GM19463 (cell line): Measurements from ENCODE around the gene NCAN.
"Not testable (repeated sequence)": the region's sequence is repeated elsewhere in the genome, so short reads cannot be mapped to it uniquely, and the experiment has no call there.

ENCODE experiments used
- ATAC-seq: cut with Tn5 transposase; IDR thresholded peaks from one replicate; pipeline ENCODE4 v1.9.1; 2021; ENCODE audit warnings: mild to moderate bottlenecking, moderate library complexity; ENCODE audit not compliant: unreplicated experiment

Gene NCAN

DNA sequence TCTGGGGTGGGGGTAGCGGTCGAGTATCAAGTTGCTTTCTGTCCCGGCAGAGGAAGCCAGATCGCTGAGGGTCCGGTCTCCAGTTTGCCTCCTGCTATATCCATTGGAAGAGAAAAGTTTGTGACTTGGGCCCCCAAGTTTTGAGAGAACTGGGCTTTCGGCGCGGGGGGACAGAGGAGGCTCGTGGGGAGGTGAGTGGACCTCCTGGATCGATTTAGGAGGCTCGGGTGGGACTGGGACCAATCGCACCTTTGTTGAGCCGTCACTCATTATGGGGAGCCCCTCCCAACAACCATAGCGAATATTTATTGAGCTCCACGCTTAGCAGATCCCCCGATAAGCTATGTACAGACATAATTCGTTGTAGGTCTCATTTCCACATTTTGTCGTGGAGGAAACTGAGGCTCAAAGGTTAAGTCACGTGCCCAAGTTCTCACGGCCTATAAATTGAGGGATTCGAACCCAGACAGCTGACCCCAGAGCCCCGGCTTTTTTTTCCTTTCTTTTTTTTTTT lies 18.8 kb upstream of the NCAN start:
- ATAC-seq, result no peak

DNA sequence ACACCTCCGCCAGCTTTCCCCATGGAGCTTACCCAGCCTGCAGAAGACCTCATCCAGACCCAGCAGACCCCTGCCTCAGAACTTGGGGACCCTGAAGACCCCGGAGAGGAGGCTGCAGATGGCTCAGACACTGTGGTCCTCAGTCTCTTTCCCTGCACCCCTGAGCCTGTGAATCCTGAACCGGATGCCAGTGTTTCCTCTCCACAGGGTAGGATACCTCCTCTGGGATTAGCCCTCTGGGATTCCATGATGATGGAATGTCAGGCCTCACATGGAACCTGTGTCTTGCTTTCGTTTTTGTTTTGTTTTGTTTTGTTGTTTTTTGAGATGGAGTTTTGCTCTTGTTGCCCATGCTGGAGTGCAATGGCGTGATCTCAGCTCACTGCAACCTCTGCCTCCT lies 17.8 kb upstream of the NCAN start:
- ATAC-seq, result no peak

DNA sequence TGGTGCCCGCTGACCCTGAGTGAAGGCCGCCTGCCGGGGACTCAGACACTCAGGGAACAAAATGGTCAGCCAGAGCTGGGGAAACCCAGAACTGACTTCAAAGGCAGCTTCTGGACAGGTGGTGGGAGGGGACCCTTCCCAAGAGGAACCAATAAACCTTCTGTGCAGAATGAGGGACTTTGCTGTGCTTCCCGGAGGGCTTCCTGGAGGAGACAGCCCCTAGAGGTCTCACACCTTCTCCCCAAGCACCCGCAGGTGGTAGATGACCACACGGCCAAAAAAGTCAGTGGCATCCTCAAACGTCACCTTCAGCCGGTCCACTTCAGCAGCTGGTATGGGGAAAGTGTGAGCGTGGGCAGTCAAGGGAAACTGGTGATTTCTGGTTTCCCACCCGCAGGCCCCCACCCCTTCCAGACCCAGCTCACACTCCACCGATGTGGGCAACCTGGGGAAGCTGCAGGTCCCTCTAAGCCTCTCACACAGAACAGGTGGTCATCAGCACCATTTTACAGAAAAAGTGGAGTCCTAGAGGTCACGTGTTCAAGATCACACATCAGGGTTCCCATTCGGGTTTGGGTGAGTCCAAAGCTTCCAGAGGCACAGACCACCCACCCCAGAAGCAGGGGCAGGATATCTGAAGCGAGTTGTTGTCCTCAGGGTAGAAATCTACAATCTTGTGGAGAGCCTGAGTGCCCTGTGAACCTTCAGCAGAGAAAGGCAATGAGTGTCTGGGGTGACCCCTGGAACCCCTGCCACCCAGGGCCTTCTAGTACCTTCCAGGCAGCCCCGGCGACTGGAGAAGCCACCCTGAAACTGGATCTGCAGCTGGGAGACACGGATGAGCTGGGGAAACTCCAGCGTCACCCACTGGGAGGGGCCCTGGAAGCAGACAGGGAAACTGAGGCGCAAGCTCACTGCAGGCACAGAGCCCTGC lies 9.8 kb upstream of the NCAN start:
- no peak for ATAC-seq

DNA sequence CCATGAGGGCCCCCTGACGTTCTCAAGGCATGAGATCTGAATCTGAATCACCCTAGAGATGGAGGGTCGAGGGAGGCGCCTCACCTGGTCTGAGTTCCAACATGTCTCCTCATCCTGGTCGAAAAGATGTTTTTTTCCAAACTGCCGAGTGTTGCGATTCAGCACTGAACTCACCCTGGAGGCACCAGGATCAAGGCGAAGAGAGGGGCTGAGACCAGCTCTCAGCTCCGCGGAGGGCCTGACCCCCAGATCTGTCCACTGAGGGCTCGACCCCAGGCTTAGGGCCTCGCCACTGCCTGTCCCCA lies 9.1 kb upstream of the NCAN start:
- ATAC-seq, result no peak

DNA sequence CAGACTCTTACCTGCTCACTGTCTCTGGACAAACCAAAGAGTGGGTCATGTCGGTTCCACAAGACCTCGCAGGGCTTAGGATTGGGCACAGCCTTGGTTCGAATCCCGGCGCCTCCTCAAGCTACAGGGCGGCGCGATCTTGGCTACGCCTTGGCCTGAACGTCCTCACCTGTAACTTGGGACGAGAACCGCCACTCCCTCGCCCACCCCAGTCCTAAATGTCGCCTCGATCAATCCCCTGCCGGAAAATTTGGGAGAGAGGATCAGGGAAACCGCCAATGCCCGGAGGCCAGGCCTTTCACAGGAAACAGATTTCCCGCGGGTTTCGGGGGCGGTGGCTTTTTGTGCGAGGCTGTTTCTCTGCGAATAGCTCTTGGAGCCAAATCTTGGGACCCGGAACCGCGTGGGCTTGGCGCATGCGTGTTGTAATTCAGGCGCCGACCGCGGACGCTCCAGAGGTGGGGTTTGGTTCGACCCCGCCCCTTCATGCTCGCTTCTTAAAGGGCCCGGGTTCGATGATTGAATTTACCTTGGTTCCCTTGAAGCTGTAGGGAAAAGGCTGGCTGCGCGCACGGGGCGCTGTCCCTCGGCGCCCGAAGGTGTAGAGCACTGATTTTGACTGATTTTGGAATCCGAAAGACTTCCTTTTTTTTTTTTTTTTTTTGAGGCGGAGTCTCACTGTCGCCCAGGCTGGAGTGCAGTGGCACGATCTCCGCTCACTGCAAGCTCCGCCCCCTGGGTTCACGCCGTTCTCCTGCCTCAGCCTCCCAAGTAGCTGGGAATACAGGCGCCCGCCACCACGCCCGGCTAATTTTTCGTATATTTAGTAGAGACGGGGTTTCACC lies 8.5 kb upstream of the NCAN start, which contains the start of gene NR2C2AP:
TSS of gene NR2C2AP (minus strand) at position 403 of the 845 bp plus-strand sequence. CDS start at position 49, 354 bp downstream.
- peak; percentile 82 for ATAC-seq

DNA sequence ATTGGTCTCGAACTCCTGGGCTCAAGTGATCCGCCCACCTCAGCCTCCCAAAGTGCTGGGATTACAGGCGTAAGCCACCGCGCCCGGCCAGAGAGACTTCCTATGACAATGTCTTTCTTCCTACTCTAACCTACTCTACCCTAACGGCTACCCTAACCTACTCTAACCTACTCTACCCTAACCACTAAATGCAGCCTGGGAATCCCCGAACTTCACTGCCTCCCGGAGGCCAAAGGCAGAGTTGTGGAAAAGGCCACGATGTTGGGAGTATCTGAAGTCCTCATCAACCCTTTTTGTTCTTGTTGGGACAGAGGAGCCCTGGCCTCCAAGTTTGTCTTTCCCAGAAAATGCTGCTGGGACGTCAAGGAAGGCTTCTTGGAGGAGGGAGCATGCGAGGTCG lies 7.6 kb upstream of the NCAN start:
- no peak for ATAC-seq

DNA sequence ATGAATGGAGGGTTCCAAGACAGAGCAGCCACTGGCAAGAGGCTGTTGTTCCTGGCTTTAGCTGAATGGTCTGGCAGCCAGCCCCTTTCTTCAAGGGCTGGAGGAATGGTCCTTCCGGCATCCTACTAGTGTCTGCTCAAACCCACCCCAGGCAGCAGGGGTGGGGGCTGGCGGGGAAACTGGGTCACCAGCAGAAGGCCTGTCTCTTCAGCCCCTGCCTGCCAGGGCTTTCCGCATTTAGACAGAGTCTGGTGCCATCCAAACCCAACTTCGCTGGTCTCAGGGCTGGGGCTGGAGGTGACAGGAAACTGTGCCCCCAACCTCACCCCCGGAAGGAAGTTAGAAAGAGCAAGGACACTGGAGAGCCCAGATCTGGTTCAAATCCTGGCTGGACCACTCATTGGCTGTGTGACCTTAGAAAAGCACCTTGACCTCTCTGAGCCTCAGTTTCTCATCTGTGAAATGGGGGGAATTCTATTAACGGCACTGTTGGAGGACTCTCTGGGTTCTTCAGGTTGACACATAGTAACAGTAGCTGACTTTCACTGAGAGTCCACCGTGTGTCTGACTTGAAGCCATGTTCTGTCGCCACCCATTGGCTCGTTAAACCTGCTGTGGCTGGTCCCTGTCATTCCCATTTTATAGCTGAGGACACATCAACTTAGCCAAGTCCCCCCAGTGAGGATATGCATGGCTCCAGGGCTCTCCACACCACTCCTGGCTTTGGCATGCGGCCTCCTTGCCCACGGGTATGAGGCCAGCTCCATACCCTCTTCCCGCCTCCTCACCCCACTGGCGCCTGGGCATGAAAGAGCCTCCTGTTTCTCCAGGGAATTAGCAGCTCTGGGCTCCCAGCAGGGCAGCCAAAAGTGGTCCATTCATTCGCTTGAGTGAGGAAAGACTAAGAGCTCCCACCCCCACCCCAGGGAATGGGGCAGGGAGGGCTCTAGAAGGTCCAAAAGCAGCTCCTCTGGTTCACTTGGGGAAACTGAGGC lies 6.0 kb upstream of the NCAN start:
- no peak for ATAC-seq

DNA sequence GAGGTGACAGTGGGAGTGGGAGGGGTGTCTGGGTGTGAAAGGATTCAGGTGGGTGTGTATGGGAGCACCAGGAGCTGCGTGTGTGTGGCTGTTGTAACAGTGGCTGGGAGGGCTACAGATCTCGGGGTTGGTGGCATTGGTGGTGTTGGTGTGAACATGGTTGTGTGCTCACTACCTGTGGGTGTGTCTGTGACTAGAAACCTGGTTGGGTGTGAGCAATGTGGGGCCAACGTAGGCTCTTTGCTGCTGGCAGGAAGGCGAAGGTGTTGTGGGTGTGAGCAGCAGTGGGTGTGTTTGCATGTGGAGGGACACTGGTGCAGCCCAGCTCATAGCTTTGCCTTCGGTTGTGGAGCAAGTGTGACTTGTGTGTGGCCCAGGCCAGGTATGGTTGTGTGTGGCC lies 4.8 kb upstream of the NCAN start:
- ATAC-seq, result no peak

DNA sequence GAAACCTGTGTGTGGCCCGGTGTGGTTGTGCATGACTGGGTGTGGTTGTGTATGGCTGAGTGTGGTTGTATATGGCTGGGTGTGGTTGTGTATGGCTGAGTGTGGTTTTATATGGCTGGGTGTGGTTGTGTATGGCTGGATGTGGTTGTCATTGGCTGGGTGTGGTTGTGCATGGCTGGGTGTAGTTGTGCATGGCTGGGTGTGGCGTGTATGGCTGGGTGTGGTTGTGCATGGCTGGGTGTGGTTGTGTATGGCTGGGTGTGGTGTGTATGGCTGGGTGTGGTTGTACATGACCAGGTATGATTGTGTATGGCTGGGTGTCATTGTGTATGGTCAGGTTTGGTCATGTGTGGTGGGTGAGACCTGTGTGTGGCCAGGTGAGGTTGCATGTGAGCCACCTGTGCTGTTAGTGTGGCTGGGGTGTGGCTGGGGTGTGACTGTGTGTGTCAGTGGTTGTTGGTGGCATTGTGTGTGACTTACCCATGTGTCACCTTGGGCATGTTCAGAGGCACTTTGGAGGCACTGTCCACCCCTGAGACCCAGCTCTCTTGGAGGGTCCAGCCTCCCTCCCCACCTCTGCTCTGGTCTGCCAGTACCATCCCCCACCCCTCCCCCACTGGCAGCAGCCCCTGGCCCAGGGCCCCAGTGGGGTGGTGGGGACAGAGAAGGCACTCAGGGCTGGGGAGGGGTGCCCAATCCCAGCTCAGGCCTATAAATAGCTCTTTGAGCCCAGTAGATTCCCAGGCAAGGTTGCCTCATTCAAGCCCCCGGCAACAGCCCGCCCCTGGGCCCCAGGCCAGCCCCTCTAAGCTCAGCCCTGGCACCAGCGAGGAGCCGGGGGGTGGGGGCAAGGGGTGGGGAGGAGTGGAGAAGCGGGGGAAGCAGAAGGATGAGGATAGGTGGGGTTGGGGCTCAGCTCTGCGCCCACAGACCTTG lies 3.9 kb upstream of the NCAN start:
- no peak for ATAC-seq

DNA sequence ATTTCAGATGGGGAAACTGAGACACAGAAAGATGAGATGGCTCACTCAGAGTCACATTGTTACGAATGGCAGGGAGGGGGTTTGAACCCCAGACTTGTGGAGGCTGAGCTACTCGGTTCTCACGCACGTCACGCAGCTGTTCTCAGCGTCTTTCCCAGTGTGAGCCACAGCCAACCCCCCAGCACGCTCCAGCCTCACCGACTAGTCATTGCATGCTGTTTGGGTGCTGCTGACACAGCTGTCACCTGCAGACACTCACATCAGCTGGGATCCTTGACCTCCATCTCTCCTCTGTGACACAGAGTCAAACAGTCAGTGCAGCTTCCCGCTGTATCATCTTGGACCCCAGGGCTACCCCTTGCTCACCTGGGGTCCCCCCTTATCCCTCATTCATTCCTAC lies 2.4 kb upstream of the NCAN start:
- ATAC-seq, result no peak

DNA sequence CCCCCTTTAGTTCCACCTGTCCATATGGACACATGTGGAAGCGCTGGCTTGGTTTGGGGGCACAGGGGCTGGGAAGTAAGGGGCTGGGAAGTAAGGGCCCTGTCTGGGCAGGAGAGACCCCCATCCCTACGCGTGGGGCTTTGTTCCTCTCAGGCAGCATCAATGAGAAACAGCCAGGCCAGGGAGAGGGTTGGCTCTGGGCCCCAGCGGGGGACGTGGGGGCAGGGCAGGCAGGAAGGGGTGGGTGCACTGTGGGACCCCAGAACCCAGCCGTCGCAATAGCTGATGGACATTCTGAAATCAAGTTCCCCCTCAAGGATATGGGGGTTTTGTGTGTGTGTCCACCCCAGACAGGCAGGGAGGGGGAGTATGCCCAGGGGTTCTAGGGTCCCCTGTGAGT lies 1.2 kb downstream of the NCAN start:
- ATAC-seq, result no peak

DNA sequence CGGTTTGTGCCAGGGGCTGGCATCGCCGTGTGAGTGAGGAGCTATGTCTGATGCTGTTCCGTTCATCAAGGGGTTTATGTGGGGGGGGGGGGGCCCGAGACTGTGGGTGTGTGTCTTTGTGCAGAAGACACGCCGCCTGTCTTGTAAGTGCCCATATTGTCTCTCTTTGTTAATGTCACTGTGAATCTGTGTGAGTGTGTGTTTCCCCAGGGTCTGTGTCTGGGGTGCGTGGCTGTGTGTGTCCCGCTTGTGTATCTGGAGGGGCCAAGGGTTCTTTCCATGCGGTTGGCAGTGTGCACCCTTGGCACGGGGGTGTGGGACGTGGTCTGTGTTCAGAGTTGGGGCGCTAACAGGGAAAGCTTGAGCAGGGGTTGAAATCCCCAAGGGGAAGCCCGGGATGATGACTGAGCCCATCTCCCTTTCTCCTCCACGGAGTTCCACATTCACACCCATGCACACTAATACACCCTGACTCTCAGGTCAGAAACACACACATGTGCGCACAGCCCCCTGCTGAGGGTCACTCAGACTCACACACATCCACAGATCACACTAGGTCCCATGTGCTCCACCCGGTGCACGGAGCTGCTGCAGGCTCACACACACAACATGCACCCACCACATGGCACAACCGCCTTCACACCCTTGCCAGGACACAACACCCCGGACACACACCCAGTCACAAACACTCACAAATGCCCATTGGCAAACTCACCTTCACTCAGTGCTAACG lies 1.8 kb downstream of the NCAN start:
- no peak for ATAC-seq

DNA sequence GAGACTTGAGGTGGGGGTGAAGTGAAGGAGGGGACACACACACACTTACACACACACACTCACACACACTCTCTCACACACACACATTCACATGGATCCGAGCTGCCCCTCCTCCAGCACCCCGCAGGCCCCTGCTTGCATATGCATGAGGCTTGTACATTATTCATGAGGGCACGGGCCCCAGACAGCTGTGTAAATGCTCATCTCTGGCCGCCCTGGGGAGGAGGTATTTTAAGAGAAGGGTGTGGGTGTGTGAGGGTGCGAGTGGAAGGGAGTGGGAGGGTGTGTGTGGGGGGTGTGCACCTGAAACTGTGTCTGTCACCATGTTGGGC lies 2.4 kb downstream of the NCAN start:
- no peak for ATAC-seq

DNA sequence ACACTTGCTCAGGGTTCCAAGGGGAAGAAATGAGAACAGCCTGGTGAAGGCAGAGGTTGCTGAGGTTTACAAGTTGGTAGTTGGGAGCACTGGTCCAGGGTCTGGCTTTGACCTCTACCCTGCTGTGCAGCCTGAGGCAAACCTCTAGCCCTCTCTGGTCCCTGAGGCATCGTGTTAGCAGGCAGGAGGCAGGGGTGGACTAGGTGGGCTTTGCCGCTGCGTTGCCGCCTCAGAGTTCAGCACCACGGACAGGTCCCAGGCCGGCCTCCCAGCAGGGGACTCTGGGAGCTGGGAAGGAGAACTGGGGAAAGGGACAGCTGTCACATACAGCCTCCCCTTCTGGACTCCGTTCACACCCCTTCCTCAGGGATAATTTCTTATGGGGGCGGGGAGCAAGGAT lies 3.1 kb downstream of the NCAN start:
- no peak for ATAC-seq

DNA sequence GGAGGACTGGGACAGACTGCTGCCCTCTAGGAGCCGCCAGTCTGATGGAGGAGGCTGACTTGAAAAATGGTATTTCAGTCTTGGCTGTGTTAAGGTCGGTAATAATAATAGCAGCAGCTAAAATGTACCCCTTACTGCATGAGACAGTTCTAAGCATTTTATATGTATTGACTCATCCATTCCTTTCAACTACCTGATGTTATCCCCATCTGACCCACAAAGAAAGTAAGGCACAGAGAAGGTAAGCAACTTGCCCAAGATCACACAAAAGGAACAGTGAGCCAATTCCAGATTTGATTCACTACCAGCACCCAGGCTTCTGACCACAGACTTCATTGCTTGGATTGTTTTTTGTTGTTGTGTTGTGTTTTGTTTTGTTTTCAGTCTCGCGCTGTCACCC lies 4.0 kb downstream of the NCAN start:
- no peak for ATAC-seq

DNA sequence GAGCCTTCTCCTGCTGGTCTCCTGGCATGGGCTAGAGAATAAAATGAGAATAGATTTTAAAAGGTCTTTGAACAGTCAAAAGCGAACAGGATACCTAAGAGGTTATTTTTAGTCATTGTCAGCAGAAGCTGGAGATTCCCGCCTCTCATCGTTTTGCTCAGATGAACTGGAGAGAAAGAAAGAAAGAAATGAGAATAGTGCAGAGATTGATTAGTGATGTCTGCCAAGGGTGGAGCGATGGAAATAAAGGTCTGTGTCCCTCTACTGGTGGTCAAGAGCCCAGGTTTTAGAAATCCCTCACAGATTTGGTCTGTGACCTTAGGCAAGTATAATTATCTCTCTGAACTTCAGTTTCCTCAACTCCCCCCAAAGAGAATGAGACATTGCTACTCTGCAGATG lies 5.3 kb downstream of the NCAN start:
- ATAC-seq, result no peak

DNA sequence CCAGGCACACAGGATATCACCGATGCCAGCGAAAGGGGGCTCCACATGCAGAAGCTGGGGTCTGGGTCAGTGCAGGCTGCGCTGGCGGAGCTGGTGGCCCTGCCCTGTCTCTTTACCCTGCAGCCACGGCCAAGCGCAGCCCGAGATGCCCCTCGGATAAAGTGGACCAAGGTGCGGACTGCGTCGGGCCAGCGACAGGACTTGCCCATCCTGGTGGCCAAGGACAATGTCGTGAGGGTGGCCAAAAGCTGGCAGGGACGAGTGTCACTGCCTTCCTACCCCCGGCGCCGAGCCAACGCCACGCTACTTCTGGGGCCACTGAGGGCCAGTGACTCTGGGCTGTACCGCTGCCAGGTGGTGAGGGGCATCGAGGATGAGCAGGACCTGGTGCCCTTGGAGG lies 7.2 kb downstream of the NCAN start:
- no peak for ATAC-seq

DNA sequence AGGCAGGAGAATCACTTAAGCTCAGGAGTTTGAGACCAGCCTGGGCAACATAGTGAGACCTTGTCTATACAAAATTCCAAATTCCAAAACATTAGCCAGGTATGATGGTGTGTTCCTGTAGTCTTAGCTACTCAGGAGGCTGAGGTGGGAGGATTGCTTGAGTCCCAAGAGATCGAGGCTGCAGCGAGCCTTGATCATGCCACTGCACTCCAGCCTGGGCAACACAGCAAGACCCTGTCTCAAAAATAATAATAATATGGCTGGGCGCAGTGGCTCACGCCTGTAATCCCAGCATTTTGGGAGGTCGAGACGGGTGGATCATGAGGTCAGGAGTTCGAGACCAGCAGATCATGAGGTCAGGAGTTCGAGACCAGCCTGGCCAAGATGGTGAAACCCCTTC lies 9.2 kb downstream of the NCAN start:
- ATAC-seq, result not testable (repeated sequence)

DNA sequence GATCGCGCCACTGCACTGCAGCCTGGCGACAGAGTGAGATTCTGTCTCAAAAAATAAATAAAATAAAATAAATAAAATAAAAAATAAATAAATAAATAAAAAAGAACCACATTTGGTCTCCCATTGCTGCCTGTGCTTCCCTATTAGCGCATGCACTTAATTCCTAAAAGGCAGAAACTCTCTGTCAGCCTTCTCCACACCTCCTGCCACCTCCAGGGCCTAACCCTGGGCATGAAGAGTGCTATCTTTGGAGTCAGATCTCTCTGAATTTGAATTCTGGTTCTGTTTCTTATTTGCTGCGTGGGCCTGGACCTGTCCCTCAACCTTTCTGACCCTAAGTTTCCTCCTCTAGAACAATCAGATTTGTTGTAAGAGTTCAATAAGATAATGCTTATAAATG lies 11.3 kb downstream of the NCAN start:
- ATAC-seq, result no peak
